SU-DHL-6 (cell line): ENCODE measurements around the gene STARD3.

Experiments
- H2AFZ ChIP-seq: fragments of 200-600 bp; sonication (generic); 2 replicates; pipeline ENCODE4 v1.6.1; 2014; ENCODE audit warnings: low read depth, mild to moderate bottlenecking, moderate library complexity, mixed read lengths, antibody characterized with exemption, low read length; ENCODE audit not compliant: severe bottlenecking
- H3F3A ChIP-seq: fragments of 200-600 bp; shearing (Covaris generic); 2 replicates; pipeline ENCODE4 v1.6.0; 2016; ENCODE audit warnings: antibody characterized with exemption, mild to moderate bottlenecking; ENCODE audit not compliant: insufficient read depth
- H3K27ac ChIP-seq: fragments of 200-600 bp; sonication (generic); 2 replicates; pipeline ENCODE4 v1.5.1; 2016; ENCODE audit warnings: low read depth, mild to moderate bottlenecking, low read length, moderate library complexity, mixed read lengths
- H3K27me3 ChIP-seq: fragments of 200-600 bp; sonication (generic), shearing (Covaris generic); 2 replicates; pipeline ENCODE4 v1.6.0; 2014; ENCODE audit warnings: mild to moderate bottlenecking, low read length
- H3K36me3 ChIP-seq: fragments of 200-600 bp; sonication (generic); 2 replicates; pipeline ENCODE4 v1.6.1; 2014; ENCODE audit warnings: mild to moderate bottlenecking, low read length, mixed read lengths
- H3K4me2 ChIP-seq: fragments of 300-600, 200-600 bp; shearing (Covaris generic), sonication (generic); 2 replicates; pipeline ENCODE4 v1.6.0; 2014; ENCODE audit warnings: low read length, low read depth, mild to moderate bottlenecking; ENCODE audit not compliant: poor library complexity, severe bottlenecking
- H3K4me3 ChIP-seq: fragments of 200-600 bp; sonication (generic); 2 replicates; pipeline ENCODE4 v1.5.1; 2014; ENCODE audit warnings: antibody characterized with exemption, low read length, mild to moderate bottlenecking, mixed read lengths; ENCODE audit not compliant: insufficient read depth, poor library complexity, severe bottlenecking
- H3K79me2 ChIP-seq: fragments of 200-600 bp; sonication (generic); 2 replicates; pipeline ENCODE4 v1.6.1; 2014; ENCODE audit warnings: mild to moderate bottlenecking, low read length, moderate library complexity; ENCODE audit not compliant: insufficient read depth
- H3K9ac ChIP-seq: fragments of 200-600 bp; sonication (generic); 2 replicates; pipeline ENCODE4 v1.7.0; 2014; ENCODE audit warnings: mild to moderate bottlenecking, low read length
- H3K9me2 ChIP-seq: fragments of 200-600 bp; sonication (generic); replicated peaks from 2 replicates; pipeline ENCODE4 v1.6.1; 2014; ENCODE audit warnings: low read length; ENCODE audit not compliant: insufficient read depth
- H3K9me3 ChIP-seq: fragments of 200-600 bp; sonication (generic); 2 replicates; pipeline ENCODE4 v1.6.1; 2014; ENCODE audit warnings: low read length, mixed read lengths; ENCODE audit not compliant: insufficient read depth
- H4K20me1 ChIP-seq: fragments of 200-600 bp; sonication (generic); 2 replicates; pipeline ENCODE4 v1.6.1; 2014; ENCODE audit warnings: low read depth, mild to moderate bottlenecking, antibody characterized with exemption, low read length, moderate library complexity, mixed read lengths
- EZH2phosphoT487 ChIP-seq: fragments of 200-600 bp; sonication (generic), shearing (Covaris generic); conservative IDR thresholded peaks from 2 replicates; pipeline ENCODE4 v1.6.1; 2018; ENCODE audit warnings: mild to moderate bottlenecking, antibody characterized with exemption, low read length, moderate library complexity, mixed read lengths
- TF ChIP-seq, protein P1 (sequence below): fragments of 200-600 bp; sonication (generic); IDR thresholded peaks from one replicate; pipeline ENCODE4 v1.5.1; 2017; ENCODE audit warnings: antibody characterized with exemption, mild to moderate bottlenecking, low read length, moderate library complexity; ENCODE audit not compliant: insufficient read depth, poor library complexity, severe bottlenecking

Gene STARD3

DNA sequence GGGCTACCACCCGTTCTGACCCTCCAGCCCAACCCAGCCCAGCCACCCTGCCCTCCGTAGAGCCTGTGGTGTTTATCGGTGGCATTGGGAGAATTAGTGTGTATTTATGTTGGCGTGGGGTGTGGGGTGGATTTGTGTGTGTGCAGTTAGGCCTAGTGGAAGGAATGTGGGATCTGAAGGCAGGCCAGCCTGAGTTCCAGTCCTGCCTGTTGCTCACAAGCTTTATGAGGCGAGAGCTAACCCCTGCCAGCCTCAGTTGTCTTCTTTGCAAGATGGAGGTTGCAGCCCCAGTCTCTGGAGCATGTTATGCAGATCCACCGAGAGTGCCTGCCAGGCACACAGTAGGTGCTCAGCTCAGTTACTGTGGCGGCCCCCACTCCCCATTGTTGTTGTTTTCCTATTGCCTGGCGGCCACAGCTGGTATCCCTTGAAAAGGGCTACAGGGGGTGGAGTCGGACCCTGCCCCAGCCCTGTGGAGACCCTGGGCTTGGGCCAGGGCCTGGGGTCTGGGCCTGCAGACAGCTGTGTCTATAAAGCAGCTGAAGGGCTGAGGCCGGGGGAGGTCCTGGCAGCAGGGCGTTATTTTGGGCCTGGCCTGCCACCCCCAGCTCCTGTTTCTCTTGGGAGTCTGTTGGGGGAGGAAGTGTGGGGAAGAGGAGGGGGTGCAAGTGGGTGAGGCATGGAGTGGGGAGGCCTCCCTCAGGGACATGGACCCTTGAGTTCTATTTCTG, 68.0 kb downstream of the STARD3 start:
- Histone ChIP-seq H3K27ac (no peak overlapping the region), H3K4me2 (no peak overlapping the region)

DNA sequence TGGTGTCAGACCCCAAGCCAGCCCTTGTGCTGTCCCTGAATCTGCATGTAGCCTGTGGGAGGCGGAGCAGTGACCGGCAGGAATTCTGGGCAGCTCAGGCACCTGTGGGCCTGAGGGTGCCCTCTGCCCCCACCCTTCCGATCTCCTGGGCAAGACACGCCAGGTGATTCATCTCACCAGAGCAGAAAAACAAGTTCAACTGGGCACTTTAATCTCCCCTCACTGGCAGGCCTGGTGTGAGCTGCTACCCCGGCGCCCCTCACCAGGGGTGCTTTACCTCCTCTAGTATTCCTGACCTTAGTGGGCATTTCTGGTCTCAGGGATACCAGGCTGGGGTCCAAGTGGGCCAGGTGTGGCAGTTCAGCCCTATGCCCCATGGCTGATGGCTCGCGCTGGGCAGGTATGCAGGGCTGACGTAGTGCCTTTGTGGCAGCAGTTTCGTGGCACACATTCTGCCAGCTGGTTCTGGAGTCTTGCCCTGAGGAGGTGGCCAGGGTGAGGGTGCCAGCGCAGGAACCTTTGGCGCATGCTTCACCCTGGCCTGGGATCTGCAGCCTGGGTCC, 68.9 kb downstream of the STARD3 start:
- H2AFZ ChIP-seq, result no peak overlapping the region
- H3K4me3 ChIP-seq, result no peak overlapping the region
- no peak overlapping the region for H3K27ac ChIP-seq
- H3K79me2 ChIP-seq, result no peaks in the 10 kb centered on the region
- no peaks in the 10 kb centered on the region for H4K20me1 ChIP-seq
- no peak overlapping the region for H3K4me2 ChIP-seq
- no peak overlapping the region for H3K9ac ChIP-seq
- H3F3A ChIP-seq, result no peaks in the 10 kb centered on the region
- no peaks in the 10 kb centered on the region for H3K9me3 ChIP-seq
- no peaks in the 10 kb centered on the region for H3K27me3 ChIP-seq
- H3K36me3 ChIP-seq, result no peaks in the 10 kb centered on the region
- TF ChIP-seq, protein P1, sequence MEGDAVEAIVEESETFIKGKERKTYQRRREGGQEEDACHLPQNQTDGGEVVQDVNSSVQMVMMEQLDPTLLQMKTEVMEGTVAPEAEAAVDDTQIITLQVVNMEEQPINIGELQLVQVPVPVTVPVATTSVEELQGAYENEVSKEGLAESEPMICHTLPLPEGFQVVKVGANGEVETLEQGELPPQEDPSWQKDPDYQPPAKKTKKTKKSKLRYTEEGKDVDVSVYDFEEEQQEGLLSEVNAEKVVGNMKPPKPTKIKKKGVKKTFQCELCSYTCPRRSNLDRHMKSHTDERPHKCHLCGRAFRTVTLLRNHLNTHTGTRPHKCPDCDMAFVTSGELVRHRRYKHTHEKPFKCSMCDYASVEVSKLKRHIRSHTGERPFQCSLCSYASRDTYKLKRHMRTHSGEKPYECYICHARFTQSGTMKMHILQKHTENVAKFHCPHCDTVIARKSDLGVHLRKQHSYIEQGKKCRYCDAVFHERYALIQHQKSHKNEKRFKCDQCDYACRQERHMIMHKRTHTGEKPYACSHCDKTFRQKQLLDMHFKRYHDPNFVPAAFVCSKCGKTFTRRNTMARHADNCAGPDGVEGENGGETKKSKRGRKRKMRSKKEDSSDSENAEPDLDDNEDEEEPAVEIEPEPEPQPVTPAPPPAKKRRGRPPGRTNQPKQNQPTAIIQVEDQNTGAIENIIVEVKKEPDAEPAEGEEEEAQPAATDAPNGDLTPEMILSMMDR, result no peak
- H3K9me2 ChIP-seq, result no peaks in the 10 kb centered on the region

More for the DNA sequence above, 68.0 kb downstream of the STARD3 start:
- Histone ChIP-seq H3K9me2 (no peaks in the 10 kb centered on the region), H3K9me3 (no peaks in the 10 kb centered on the region), H3K79me2 (no peaks in the 10 kb centered on the region), H2AFZ (no peak overlapping the region), H3K4me3 (no peak overlapping the region), H3F3A (no peaks in the 10 kb centered on the region), H3K36me3 (no peaks in the 10 kb centered on the region), H3K27me3 (no peaks in the 10 kb centered on the region), H4K20me1 (no peaks in the 10 kb centered on the region), H3K9ac (no peak overlapping the region)
- TF ChIP-seq EZH2phosphoT487, result no peak
- TF ChIP-seq, protein P1, result no peak

DNA sequence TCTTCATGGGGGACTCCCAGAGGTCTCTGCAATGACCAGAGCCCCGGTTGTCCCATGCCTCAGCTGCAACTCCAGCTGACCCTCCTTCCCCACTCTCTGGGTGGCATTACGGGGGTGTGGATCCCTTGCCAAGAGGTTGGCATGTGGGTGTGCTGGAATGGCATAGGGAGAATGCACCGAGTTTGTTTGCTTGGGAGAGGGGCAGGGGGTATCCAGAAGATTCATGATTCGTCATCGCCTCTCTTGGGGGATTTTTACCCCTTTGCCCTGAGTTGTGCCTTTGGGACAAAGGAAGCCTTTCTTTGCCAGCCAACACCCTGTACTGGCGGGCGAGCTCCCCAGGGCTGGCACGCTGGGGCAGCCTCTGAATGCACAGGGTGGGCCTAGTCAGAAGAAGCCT, 69.4 kb downstream of the STARD3 start:
- H2AFZ ChIP-seq, result no peak overlapping the region
- no peak overlapping the region for H3K9ac ChIP-seq
- H3K9me2 ChIP-seq, result no peaks in the 10 kb centered on the region
- H3K27me3 ChIP-seq, result no peaks in the 10 kb centered on the region
- H3K9me3 ChIP-seq, result no peaks in the 10 kb centered on the region
- H3K4me3 ChIP-seq, result no peak overlapping the region
- H3K27ac ChIP-seq, result no peak overlapping the region
- no peaks in the 10 kb centered on the region for H3K36me3 ChIP-seq
- no peaks in the 10 kb centered on the region for H4K20me1 ChIP-seq
- no peaks in the 10 kb centered on the region for H3K79me2 ChIP-seq
- TF ChIP-seq, protein P1, result no peak
- TF ChIP-seq EZH2phosphoT487, result no peak
- no peaks in the 10 kb centered on the region for H3F3A ChIP-seq
- no peak overlapping the region for H3K4me2 ChIP-seq
